Measurements from ENCODE around the gene MEIKIN.
"Not testable (repeated sequence)": the region's sequence is repeated elsewhere in the genome, so short reads cannot be mapped to it uniquely, and the experiment has no call there.

DNA sequence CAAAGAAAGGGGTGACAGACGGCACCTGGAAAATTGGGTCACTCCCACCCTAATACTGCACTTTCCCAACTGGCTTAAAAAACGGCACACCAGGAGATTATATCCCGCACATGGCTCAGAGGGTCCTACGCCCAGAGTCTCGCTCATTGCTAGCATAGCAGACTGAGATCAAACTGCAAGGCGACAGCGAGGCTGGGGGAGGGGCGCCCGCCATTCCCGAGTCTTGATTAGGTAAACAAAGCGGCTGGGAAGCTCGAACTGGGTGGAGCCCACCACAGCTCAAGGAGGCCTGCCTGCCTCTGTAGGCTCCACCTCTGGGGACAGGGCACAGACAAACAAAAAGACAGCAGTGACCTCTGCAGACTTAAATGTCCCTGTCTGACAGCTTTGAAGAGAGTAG is 74.2 kb downstream of the MEIKIN start:
- TF ChIP-seq, protein P1, sequence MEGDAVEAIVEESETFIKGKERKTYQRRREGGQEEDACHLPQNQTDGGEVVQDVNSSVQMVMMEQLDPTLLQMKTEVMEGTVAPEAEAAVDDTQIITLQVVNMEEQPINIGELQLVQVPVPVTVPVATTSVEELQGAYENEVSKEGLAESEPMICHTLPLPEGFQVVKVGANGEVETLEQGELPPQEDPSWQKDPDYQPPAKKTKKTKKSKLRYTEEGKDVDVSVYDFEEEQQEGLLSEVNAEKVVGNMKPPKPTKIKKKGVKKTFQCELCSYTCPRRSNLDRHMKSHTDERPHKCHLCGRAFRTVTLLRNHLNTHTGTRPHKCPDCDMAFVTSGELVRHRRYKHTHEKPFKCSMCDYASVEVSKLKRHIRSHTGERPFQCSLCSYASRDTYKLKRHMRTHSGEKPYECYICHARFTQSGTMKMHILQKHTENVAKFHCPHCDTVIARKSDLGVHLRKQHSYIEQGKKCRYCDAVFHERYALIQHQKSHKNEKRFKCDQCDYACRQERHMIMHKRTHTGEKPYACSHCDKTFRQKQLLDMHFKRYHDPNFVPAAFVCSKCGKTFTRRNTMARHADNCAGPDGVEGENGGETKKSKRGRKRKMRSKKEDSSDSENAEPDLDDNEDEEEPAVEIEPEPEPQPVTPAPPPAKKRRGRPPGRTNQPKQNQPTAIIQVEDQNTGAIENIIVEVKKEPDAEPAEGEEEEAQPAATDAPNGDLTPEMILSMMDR (IDR thresholded peaks at IDR 0.05; ENCODE audit: low read length) = not testable (repeated sequence)
- not testable (repeated sequence) for TF ChIP-seq EZH2 (optimal IDR thresholded peaks at IDR 0.05; ENCODE audit: low read depth, low read length); EZH2phosphoT487 (IDR thresholded peaks at IDR 0.05; ENCODE audit: low read length)

Data from MM.1S (cell line).